NCI-H146 treated with DMSO at 0.1 percent for 48 hours (cell line): Measurements from ENCODE around the gene ZNRF4.

Experiments
- DNase-seq: peaks from one replicate; lab custom pipeline; 2025; ENCODE audit not compliant: unreplicated experiment; lab: John Stamatoyannopoulos, UW

The ZNRF4 gene

DNA sequence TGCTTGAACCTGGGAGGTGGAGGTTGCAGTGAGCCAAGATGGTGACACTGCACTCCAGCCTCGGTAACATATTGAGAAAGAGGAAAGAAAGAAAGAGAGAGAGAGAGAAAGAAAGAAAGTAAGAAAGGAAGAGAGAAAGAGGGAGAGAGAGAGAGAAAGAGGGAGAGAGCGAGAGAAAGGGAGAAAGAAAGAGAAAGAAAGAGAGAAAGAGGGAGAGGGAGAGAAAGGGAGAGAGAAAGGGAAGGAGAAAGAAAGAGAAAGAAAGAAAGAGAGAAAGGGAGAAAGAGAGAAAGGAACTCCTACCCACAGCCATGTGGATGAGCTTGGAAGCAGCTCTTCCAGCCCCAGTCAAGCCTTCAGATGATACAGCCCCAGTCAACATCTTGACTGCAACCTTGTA, 46.7 kb downstream of the ZNRF4 start:
- DNase-seq: no peak

DNA sequence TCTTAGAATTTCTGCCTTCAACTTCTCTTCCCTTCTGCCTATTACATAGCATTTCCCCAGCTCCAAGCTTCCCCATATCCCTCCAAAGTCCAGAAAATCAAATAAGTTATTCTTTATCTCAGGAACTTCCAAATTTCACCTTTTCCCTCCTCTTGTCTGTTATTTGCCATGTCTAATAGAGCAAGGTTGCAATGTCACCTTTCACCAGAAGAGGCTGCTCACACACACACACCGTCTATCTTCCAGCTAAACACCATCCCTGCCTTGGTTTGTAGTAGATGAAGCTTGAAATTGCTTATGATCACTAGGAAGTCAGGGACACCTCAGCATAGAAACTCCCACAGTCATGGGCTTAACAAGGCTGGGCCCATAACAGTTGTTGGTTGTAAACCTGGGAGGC, 48.4 kb downstream of the ZNRF4 start:
- no peak for DNase-seq

DNA sequence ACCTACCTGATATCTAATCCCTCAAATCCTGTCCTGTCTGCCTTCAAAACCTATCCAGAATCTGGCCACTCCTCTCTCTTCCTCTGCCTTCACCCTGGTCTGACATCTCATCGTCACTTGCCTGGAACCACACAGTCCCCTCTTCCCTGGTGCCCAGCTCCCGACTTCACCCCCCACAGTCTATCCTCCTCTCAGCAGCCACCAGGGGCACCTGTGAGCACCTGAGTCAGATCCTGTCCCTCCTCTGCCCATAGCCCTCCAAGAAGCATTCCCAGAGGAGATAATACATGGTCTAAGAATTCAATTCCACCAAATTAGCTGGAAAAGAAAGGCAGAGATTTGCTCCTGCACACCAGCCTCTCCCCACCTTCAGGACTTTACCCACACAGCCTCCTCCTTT, 48.9 kb downstream of the ZNRF4 start:
- DNase-seq: no peak
